Lung microvascular endothelial cell (primary cell): ENCODE measurements around the gene SPI1. TPM values are rescaled to one million over a fixed set of nuclear protein-coding genes. Genes with fewer than 3 reads are reported as not detected.

Source experiments
- DNase-seq, 2 donors: peaks; one replicate each; pipeline versions ENCODE4 v3.0.0 to v3.0.0-alpha.2; 2010; ENCODE audit warnings: low read depth in 2 of 2
- total RNA-seq: library from RNA; depleted of rRNA; stranded (reverse); fragments of >200 nt; gene quantifications from 2 replicates; pipeline ENCODE4 v1.2.1, GENCODE V29; 2014

SPI1 gene
- total RNA-seq, 1 donor from 2014 or later, result not detected

DNA sequence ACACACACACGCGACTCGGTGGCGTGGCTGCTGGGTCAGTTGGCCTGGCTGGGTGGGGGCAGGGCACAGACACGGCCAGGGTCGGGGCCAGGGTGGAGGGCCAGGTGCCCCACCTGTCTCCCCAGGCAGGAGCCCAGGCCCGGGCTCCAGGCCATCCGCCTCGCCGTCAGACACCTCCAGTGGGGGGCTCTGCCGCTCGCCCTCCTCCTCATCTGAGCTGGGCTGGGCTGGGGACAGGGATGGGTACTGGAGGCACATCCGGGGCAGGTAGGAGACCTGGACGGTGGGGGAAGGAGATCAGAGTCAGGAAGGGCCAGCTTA, 19.7 kb downstream of the SPI1 start:
- no peak for DNase-seq

GRCh38 chr11:47357985-47358730, 20.2 kb downstream of the SPI1 start:
- no peak for DNase-seq

DNA sequence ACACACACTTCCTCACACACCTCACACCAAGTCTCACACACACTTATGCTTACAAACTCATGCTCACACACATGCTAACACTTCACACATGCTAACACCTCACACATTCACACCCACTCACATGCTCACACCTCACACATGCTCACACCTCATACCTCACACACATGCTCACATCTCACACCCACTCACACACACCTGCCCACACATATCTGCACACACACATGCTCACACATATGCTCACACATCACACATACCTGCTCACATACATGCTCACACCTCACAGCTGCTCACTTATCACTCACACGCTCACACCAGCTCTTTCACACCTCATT, 21.4 kb downstream of the SPI1 start:
- no peak for DNase-seq

GRCh38 chr11:47356129-47356997, 22.0 kb downstream of the SPI1 start:
- no peak for DNase-seq

DNA sequence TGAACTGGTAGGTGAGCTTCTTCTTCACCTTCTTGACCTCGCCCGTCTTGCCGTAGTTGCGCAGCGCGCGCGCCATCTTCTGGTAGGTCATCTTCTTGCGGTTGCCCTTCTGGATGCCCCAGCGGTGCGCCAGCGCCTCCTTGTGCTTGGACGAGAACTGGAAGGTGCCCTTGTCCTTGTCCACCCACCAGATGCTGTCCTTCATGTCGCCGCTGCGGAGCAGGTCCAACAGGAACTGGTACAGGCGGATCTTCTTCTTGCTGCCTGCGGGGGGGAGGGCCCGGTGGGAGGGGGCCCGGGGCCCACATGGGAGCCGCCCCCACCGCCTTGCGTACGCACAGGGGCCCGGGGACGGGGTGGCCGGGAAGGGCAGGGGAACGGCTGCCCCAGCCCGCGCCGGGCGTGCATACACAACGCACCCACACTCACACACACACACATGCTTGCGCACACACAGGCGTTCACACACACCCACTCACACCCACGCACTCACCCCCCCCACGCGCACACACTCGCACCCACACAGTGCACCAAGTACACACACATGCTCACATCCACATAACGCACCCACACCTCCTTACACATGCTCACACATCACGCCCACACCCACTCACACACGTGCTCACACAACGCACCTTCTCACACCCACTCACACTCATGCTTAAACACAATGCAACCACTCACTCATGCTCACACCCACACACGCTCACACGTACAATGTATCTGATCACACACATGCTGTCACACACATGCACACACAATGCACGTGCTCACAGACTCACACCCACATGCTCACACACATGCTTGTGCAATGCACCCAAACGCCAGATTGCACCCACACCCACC, 22.8 kb downstream of the SPI1 start:
- peak; percentile 90 to 92 for DNase-seq

- DNase-seq, result no peak
Measured at GRCh38 chr11:47354913-47355282, 23.4 kb downstream of the SPI1 start.

- DNase-seq, result no peak
Measured at GRCh38 chr11:47353978-47354774, 24.2 kb downstream of the SPI1 start.

DNA sequence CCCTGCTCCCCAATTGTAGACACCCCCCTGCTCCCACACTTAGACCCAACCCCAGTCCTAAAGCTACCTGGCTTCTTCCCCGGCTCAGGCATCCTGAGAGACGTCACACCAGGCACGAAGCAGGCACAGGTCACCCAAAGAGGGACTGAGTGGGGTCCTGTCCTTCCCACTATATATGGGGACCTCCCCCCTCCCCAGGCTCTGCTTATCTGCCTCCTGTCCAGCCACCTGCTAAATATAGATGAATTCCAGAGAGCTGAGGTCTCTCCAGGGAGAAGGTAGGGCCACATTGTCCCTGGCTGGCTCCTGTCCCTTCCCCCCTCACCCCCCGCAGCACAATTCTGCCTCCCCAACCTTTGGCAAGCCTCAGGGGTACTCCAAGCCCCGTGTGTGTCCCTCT, 25.8 kb downstream of the SPI1 start, which contains the start of gene MYBPC3:
Gene MYBPC3 (minus strand): TSS at position 147 of the 400 bp plus-strand sequence. CDS start 55 bp downstream, at position 92.
- DNase-seq, result no peak

GRCh38 chr11:47351156-47352126, 26.9 kb downstream of the SPI1 start:
- DNase-seq, result no peak

DNA sequence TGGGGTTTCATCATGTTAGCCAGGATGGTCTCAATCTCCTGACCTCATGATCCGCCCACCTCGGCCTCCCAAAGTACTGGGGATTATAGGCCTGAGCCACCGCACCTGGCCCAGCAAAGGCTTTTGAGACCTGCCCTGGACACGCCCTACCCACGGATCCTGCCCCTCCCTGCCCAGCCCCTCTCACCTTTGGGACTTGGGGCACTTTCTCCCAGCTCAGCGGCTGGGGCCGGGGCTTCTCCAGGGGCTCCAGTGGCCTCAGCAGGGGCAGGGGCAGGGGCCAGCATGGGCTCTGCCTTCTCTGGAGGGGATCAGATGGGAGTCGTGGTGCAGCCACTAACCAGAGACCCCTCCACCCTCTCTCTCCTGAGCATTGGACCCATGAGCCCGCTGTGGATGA, 28.0 kb downstream of the SPI1 start:
- DNase-seq, result no peak

GRCh38 chr11:47349521-47350095, 28.7 kb downstream of the SPI1 start:
- DNase-seq, result no peak

- DNase-seq, result peak; percentile 41 to 59
Measured at GRCh38 chr11:47348859-47349258, 29.5 kb downstream of the SPI1 start.

GRCh38 chr11:47348131-47348802, 30.1 kb downstream of the SPI1 start:
- no peak for DNase-seq

- DNase-seq, result no peak
Measured at GRCh38 chr11:47347137-47347536, 31.2 kb downstream of the SPI1 start.

- no peak for DNase-seq
Measured at GRCh38 chr11:47345890-47346563, 32.3 kb downstream of the SPI1 start.

GRCh38 chr11:47342854-47343253, 35.5 kb downstream of the SPI1 start:
- DNase-seq, result no peak

DNA sequence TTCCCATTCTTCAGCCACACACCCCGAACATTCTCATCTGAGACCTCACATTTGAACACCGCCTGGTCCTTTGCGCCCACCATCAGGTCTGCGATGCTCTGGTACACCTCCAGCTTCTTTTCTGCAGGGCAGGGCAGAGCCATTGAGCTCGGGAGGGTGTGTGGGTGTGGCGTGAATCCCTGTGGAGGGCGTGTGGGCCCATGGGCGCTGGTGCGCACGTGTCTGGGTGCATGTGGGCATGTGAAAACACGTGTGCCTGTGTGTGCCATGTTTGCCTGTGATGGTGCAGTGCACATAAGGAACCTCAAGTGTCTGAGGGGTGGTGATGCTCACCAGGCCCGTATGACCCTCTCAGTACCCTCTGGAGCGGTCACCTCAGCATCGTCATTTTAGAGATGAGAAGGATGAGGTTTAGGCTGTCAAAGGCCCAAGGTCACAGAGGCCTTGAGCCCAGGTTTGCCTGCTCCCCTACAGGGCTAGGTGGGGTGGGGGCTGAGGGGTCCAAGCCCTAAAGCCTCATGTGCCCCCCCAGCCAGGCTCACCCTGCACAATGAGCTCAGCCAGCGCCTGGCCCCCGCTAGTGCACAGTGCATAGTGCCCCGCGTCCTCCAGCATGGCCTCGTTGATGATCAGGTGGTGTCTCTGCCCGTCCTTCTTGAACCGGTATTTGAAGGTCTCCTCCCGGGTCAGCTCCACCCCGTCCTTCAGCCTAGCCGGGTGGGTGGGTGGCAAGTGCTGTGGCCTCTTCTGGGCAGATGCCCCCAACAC, 36.1 kb downstream of the SPI1 start:
- no peak for DNase-seq
